ENCODE data around the gene TMED8.

Gene TMED8

DNA sequence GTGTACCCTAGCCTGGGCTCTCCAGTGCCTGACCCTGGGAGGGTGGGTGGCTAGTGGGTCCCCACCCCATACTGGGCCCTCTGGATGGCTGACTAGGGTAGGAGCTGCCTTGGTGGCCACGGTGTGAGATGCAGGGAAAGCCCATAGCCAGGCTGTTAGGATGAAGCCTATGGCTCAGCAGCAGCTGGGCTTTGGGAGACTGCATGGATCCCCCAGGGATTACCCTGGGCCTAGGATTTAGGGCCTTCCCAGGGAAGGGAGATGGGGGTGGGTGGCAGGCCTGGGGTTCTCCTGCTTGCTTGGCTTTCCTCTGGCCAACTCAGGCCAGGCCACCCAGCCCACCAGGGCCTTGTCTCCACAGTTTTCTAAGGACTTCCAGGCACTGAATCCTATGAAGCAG, 49.8 kb downstream of the TMED8 start:
- no peaks in the 10 kb centered on the region for H3K27me3 ChIP-seq (ENCODE audit: insufficient read depth, low read depth)
- TF ChIP-seq CTCF (conservative IDR thresholded peaks at IDR 0.05; ENCODE audit: low read depth, low read length), result no peak

GRCh38 chr14:77325746-77326094, 51.2 kb downstream of the TMED8 start:
- Histone ChIP-seq H3K4me2 (no peak overlapping the region), H3K36me3 (ENCODE audit: insufficient read depth) (no peaks in the 10 kb centered on the region), H3K4me1 (ENCODE audit: low read depth, poor library complexity, severe bottlenecking) (no peaks in the 10 kb centered on the region), H3K27me3 (ENCODE audit: insufficient read depth, low read depth) (no peaks in the 10 kb centered on the region), H2AFZ (ENCODE audit: low read depth) (no peak overlapping the region), H3K9ac (no peak overlapping the region), H3K27ac (no peak overlapping the region), H4K20me1 (ENCODE audit: insufficient read depth) (no peaks in the 10 kb centered on the region), H3K4me3 (IDR thresholded peaks at IDR 0.05; ENCODE audit: insufficient read depth, low read depth, low read length) (no peak overlapping the region), H3K79me2 (ENCODE audit: insufficient read depth, low read depth) (no peaks in the 10 kb centered on the region)
- TF ChIP-seq CTCF (conservative IDR thresholded peaks at IDR 0.05; ENCODE audit: low read depth, low read length), result no peak

More for the DNA sequence above, 49.8 kb downstream of the TMED8 start:
- Histone ChIP-seq H3K4me3 (IDR thresholded peaks at IDR 0.05; ENCODE audit: insufficient read depth, low read depth, low read length) (no peak overlapping the region), H3K36me3 (ENCODE audit: insufficient read depth) (no peaks in the 10 kb centered on the region), H4K20me1 (ENCODE audit: insufficient read depth) (no peaks in the 10 kb centered on the region), H3K27ac (no peak overlapping the region), H3K79me2 (ENCODE audit: insufficient read depth, low read depth) (no peaks in the 10 kb centered on the region), H3K4me1 (ENCODE audit: low read depth, poor library complexity, severe bottlenecking) (no peaks in the 10 kb centered on the region), H3K4me2 (no peak overlapping the region), H3K9ac (no peak overlapping the region), H2AFZ (ENCODE audit: low read depth) (no peak overlapping the region)

DNA sequence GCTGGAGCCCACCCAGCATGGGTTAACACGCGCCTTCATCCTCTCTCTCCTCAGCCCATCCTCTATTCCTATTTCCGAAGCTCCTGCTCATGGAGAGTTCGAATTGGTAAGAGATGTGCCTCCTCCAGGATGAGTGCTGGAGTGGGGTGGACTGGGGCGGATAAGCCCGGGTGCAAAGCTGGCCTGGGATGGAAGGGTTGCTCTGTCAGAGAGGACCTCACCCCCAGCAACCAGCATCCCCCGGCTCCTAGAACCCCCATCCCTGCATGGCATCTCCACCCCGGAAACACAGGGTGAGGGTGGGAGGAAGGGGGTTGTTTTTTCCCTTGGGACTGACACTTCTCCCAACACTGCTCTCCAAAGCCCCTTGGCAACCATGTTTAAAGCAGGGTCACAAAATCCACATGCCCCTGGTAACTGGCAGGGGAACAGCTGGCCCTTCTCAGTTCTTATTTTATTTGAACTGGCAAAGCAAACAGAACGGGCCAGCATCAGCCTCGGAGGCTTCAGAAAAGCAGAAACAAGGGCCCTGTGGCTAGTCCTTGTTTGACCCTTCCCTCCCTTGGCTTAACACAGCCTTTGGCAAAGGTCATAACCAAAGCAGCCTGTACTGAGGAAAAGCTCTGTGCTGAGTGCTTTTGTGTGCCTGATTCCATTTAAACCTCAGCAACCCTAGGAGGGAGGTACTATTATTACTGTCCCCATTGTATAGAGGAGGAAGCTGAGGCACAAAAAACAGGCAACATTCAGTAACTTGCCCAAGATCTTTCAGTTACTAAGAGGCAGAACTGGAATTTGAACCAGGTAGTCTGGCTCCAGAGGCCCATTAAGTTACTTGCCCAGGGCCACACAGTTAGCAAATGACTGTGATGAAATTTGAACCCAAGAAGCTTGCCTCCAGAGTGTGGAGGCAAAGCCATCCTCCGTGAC, 51.8 kb downstream of the TMED8 start:
- TF ChIP-seq CTCF (conservative IDR thresholded peaks at IDR 0.05; ENCODE audit: low read depth, low read length), result no peak
- Histone ChIP-seq H3K4me3 (IDR thresholded peaks at IDR 0.05; ENCODE audit: insufficient read depth, low read depth, low read length) (no peak overlapping the region), H3K27ac (no peak overlapping the region), H2AFZ (ENCODE audit: low read depth) (no peak overlapping the region), H4K20me1 (ENCODE audit: insufficient read depth) (no peaks in the 10 kb centered on the region), H3K4me1 (ENCODE audit: low read depth, poor library complexity, severe bottlenecking) (no peaks in the 10 kb centered on the region), H3K27me3 (ENCODE audit: insufficient read depth, low read depth) (no peaks in the 10 kb centered on the region), H3K79me2 (ENCODE audit: insufficient read depth, low read depth) (no peaks in the 10 kb centered on the region), H3K36me3 (ENCODE audit: insufficient read depth) (no peaks in the 10 kb centered on the region), H3K4me2 (no peak overlapping the region), H3K9ac (no peak overlapping the region)

DNA sequence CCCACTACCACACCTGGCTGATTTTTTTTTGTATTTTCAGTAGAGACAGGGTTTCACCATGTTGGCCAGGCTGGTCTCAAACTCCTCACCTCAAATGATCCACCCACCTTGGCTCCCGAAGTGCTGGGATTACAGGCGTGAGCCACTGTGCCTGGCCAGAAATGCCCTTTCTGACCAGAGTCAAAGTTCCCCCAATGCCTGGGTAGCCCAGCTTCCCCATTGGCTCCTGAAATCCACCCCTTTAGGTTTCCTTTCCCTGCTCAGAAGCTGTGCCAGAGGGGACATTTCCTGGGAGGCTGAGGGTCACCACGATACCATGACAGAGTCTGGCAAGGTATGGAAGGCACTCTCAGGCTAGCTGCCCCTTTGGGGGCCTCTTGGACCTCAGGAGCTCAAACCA, 52.6 kb downstream of the TMED8 start:
- Histone ChIP-seq H3K4me3 (IDR thresholded peaks at IDR 0.05; ENCODE audit: insufficient read depth, low read depth, low read length) (no peak overlapping the region), H3K27ac (no peak overlapping the region), H3K9ac (no peak overlapping the region), H3K4me2 (no peak overlapping the region), H3K4me1 (ENCODE audit: low read depth, poor library complexity, severe bottlenecking) (peaks cover 5% of the 10 kb centered on the region), H3K79me2 (ENCODE audit: insufficient read depth, low read depth) (no peaks in the 10 kb centered on the region), H4K20me1 (ENCODE audit: insufficient read depth) (no peaks in the 10 kb centered on the region), H3K36me3 (ENCODE audit: insufficient read depth) (no peaks in the 10 kb centered on the region), H2AFZ (ENCODE audit: low read depth) (no peak overlapping the region), H3K27me3 (ENCODE audit: insufficient read depth, low read depth) (no peaks in the 10 kb centered on the region)
- no peak for TF ChIP-seq CTCF (conservative IDR thresholded peaks at IDR 0.05; ENCODE audit: low read depth, low read length)
